Measurements from ENCODE around the gene SMYD3. TPM values are rescaled to one million over a fixed set of nuclear protein-coding genes. Genes with fewer than 3 reads are reported as not detected.

SMYD3 gene
- total RNA-seq, 1 donor from 2014 or later = 23.9 TPM

GRCh38 chr1:245995474-245995873 is 511.6 kb downstream of the SMYD3 start:
- Mint-ChIP-seq H3K9me3 (no peaks in the 10 kb centered on the region), H3K4me3 (no peak overlapping the region), H3K27me3 (no peaks in the 10 kb centered on the region), H3K27ac (no peak overlapping the region), H3K4me1 (no peaks in the 10 kb centered on the region), H3K36me3 (ENCODE audit: low read depth) (no peaks in the 10 kb centered on the region)
- intact Hi-C loops (cut with micrococcal nuclease) = no loop called here
- no peak for DNase-seq

- no peak for DNase-seq
- no peaks in the 10 kb centered on the region for H3K4me1 Mint-ChIP-seq
- no peaks in the 10 kb centered on the region for H3K9me3 Mint-ChIP-seq
- no peak overlapping the region for H3K27ac Mint-ChIP-seq
- no peaks in the 10 kb centered on the region for H3K27me3 Mint-ChIP-seq
- no peak overlapping the region for H3K4me3 Mint-ChIP-seq
- intact Hi-C loops (cut with micrococcal nuclease) = no loop called here
- no peaks in the 10 kb centered on the region for H3K36me3 Mint-ChIP-seq (ENCODE audit: low read depth)
Observed at GRCh38 chr1:245991266-245991665, 515.8 kb downstream of the SMYD3 start.

GRCh38 chr1:245990315-245991022 is 516.6 kb downstream of the SMYD3 start:
- Mint-ChIP-seq H3K4me3 (no peak overlapping the region), H3K27ac (no peak overlapping the region)

GRCh38 chr1:245988393-245989078 is 518.5 kb downstream of the SMYD3 start:
- no peaks in the 10 kb centered on the region for H3K4me1 Mint-ChIP-seq
- no peaks in the 10 kb centered on the region for H3K27me3 Mint-ChIP-seq
- no peak overlapping the region for H3K27ac Mint-ChIP-seq
- H3K4me3 Mint-ChIP-seq = no peak overlapping the region
- intact Hi-C loops (cut with micrococcal nuclease) = no loop called here
- no peaks in the 10 kb centered on the region for H3K36me3 Mint-ChIP-seq (ENCODE audit: low read depth)
- no peaks in the 10 kb centered on the region for H3K9me3 Mint-ChIP-seq
- no peak for DNase-seq

More at GRCh38 chr1:245990315-245991022, 516.6 kb downstream of the SMYD3 start:
- intact Hi-C loops (cut with micrococcal nuclease) = no loop called here
- Mint-ChIP-seq H3K36me3 (ENCODE audit: low read depth) (no peaks in the 10 kb centered on the region), H3K9me3 (no peaks in the 10 kb centered on the region), H3K27me3 (no peaks in the 10 kb centered on the region), H3K4me1 (no peaks in the 10 kb centered on the region)
- no peak for DNase-seq

GRCh38 chr1:245987997-245988392 is 519.1 kb downstream of the SMYD3 start:
- intact Hi-C loops (cut with micrococcal nuclease) = no loop called here
- DNase-seq = no peak
- no peak overlapping the region for H3K4me3 Mint-ChIP-seq
- H3K9me3 Mint-ChIP-seq = no peaks in the 10 kb centered on the region
- H3K27me3 Mint-ChIP-seq = no peaks in the 10 kb centered on the region
- no peaks in the 10 kb centered on the region for H3K36me3 Mint-ChIP-seq (ENCODE audit: low read depth)
- H3K27ac Mint-ChIP-seq = no peak overlapping the region
- no peaks in the 10 kb centered on the region for H3K4me1 Mint-ChIP-seq

GRCh38 chr1:245987577-245987976 is 519.5 kb downstream of the SMYD3 start:
- Mint-ChIP-seq H3K27me3 (no peaks in the 10 kb centered on the region), H3K9me3 (no peaks in the 10 kb centered on the region), H3K27ac (no peak overlapping the region), H3K36me3 (ENCODE audit: low read depth) (no peaks in the 10 kb centered on the region), H3K4me3 (no peak overlapping the region), H3K4me1 (no peaks in the 10 kb centered on the region)
- no peak for DNase-seq
- intact Hi-C loops (cut with micrococcal nuclease) = no loop called here

GRCh38 chr1:245987219-245987545 is 519.9 kb downstream of the SMYD3 start:
- intact Hi-C loops (cut with micrococcal nuclease) = no loop called here
- no peak for DNase-seq
- Mint-ChIP-seq H3K36me3 (ENCODE audit: low read depth) (no peaks in the 10 kb centered on the region), H3K4me1 (no peaks in the 10 kb centered on the region), H3K9me3 (no peaks in the 10 kb centered on the region), H3K27ac (no peak overlapping the region), H3K4me3 (no peak overlapping the region), H3K27me3 (no peaks in the 10 kb centered on the region)

GRCh38 chr1:245986404-245987218 is 520.5 kb downstream of the SMYD3 start:
- H3K4me1 Mint-ChIP-seq = no peaks in the 10 kb centered on the region
- no peaks in the 10 kb centered on the region for H3K9me3 Mint-ChIP-seq
- H3K4me3 Mint-ChIP-seq = no peak overlapping the region
- H3K27ac Mint-ChIP-seq = no peak overlapping the region
- no peaks in the 10 kb centered on the region for H3K27me3 Mint-ChIP-seq
- intact Hi-C loops (cut with micrococcal nuclease) = no loop called here
- no peak for DNase-seq
- no peaks in the 10 kb centered on the region for H3K36me3 Mint-ChIP-seq (ENCODE audit: low read depth)

GRCh38 chr1:245984390-245985155 is 522.5 kb downstream of the SMYD3 start:
- Mint-ChIP-seq H3K27me3 (no peaks in the 10 kb centered on the region), H3K27ac (no peak overlapping the region), H3K36me3 (ENCODE audit: low read depth) (no peaks in the 10 kb centered on the region), H3K4me1 (no peaks in the 10 kb centered on the region), H3K4me3 (no peak overlapping the region), H3K9me3 (no peaks in the 10 kb centered on the region)
- no peak for DNase-seq
- intact Hi-C loops (cut with micrococcal nuclease) = no loop called here

GRCh38 chr1:245983294-245983967 is 523.6 kb downstream of the SMYD3 start:
- Mint-ChIP-seq H3K4me1 (no peaks in the 10 kb centered on the region), H3K27ac (no peak overlapping the region), H3K4me3 (no peak overlapping the region), H3K9me3 (no peaks in the 10 kb centered on the region), H3K36me3 (ENCODE audit: low read depth) (no peaks in the 10 kb centered on the region), H3K27me3 (no peaks in the 10 kb centered on the region)
- intact Hi-C loops (cut with micrococcal nuclease) = no loop called here
- no peak for DNase-seq

GRCh38 chr1:245979589-245979988 is 527.5 kb downstream of the SMYD3 start:
- Mint-ChIP-seq H3K4me1 (no peaks in the 10 kb centered on the region), H3K27ac (no peak overlapping the region)
- intact Hi-C loops (cut with micrococcal nuclease) = no loop called here

GRCh38 chr1:245978915-245979314 is 528.2 kb downstream of the SMYD3 start:
- H3K27ac Mint-ChIP-seq = no peak overlapping the region
- no peak for DNase-seq
- H3K9me3 Mint-ChIP-seq = peaks cover 8% of the 10 kb centered on the region
- H3K36me3 Mint-ChIP-seq (ENCODE audit: low read depth) = no peaks in the 10 kb centered on the region
- intact Hi-C loops (cut with micrococcal nuclease) = no loop called here
- no peaks in the 10 kb centered on the region for H3K27me3 Mint-ChIP-seq
- H3K4me3 Mint-ChIP-seq = no peak overlapping the region
- H3K4me1 Mint-ChIP-seq = no peaks in the 10 kb centered on the region

More at GRCh38 chr1:245979589-245979988, 527.5 kb downstream of the SMYD3 start:
- H3K4me3 Mint-ChIP-seq = no peak overlapping the region
- H3K36me3 Mint-ChIP-seq (ENCODE audit: low read depth) = no peaks in the 10 kb centered on the region
- DNase-seq = no peak
- H3K9me3 Mint-ChIP-seq = peaks cover 8% of the 10 kb centered on the region
- H3K27me3 Mint-ChIP-seq = no peaks in the 10 kb centered on the region

- Mint-ChIP-seq H3K36me3 (ENCODE audit: low read depth) (no peaks in the 10 kb centered on the region), H3K27me3 (no peaks in the 10 kb centered on the region), H3K27ac (no peak overlapping the region), H3K9me3 (peaks cover under 1% of the 10 kb centered on the region), H3K4me1 (no peaks in the 10 kb centered on the region), H3K4me3 (no peak overlapping the region)
- DNase-seq = no peak
- intact Hi-C loops (cut with micrococcal nuclease) = no loop called here
Observed at GRCh38 chr1:245972476-245972875, 534.6 kb downstream of the SMYD3 start.

Data from activated CD4-positive, alpha-beta T cell treated with anti-CD3 and anti-CD28 coated beads, Interleukin-2, amount 10 ng/mL, durations not matched to agents 24 days and 14 days (primary cell).